GM19351 (cell line): ENCODE data around the gene ITGA6.

ENCODE experiments used
- ATAC-seq: cut with Tn5 transposase; IDR thresholded peaks from one replicate; pipeline ENCODE4 v1.9.1; 2021; ENCODE audit warnings: mild to moderate bottlenecking, moderate library complexity; ENCODE audit not compliant: unreplicated experiment

The ITGA6 gene

DNA sequence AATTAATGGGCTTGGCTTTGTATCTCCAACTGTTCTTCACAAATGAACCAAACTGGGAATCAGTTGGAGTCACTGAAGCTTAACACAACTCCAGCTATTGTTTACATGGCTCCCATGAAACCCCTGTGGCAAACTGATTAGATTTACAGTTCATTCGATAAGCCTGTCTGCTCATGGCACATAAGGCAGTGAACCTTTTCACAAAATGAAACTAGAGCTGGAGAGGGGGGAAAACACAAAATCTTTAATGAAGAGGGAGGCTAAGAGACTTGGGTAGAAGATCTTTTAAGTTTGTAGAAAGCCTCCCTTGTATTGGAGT is 11.6 kb upstream of the ITGA6 start:
- ATAC-seq: no peak

DNA sequence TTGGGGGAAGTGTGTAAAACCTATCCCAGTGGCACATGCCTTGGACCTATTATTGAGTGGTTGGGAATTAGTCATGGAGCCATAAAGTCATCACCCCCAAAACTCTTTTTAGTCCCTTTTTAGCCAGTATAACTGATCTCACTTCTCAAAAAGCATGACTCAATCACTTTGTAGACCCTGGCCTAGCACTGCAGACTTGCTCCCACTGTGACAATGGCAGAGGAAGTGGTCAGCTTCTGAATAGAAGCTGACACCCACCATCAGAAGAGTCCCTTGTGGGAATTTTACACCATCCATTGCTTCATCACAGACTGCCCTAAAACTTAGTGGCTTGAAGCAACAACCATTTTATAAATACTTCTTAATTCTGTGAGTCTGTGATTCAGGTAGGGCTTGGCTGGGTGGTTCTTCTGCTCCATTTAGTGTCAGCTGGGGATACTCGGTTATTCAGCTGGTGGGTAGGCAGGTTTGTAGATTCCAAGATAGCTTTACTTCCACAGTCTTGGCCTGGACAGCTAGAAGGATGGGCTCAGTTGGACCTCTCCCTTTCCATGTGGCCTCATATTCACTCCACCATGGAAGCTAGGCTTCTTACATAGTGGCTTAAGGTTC is 10.8 kb upstream of the ITGA6 start:
- ATAC-seq: no peak

DNA sequence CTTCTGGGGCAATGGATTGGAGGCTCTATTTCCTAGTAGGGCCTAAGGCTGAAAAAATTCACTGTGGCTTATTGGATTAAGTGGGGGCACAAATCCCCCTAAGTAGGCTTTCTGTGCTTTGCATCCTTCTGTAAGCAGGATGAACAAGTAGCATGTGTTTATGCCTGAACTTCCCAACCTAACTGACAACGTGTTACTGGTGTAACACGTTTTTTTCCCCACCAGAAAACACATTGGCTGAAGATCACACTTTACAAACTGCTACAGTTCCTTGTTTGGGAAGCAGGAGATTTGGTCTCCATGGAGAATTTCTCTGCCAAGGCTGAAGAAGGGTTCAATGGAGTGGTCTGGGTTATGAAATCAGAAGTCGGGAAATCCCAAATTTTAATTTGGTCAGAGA is 7.2 kb upstream of the ITGA6 start:
- no peak for ATAC-seq

DNA sequence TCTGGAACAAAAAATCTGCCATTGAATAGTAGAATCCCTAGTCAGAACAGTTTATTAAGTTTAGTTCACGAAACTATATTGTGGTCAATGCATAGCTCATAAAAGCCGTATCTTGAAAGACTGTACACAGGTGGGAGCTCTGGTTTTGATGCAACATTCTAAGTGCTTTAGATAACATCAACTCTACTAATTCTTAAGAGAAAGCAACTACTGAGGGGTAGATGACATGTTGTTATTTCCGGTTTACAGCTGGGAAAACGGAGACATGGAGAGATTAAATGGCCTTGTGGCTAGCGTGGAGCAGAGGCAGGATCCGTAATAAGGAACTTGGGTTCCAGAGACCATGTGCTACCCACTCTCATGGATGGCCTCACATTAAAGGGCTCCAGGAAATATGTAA is 4.2 kb upstream of the ITGA6 start:
- ATAC-seq: no peak

- ATAC-seq: no peak
Observed at GRCh38 chr2:172425336-172425735, 2.0 kb upstream of the ITGA6 start.

GRCh38 chr2:172426635-172427255 is 641 bp upstream of the ITGA6 start:
- ATAC-seq: no peak

GRCh38 chr2:172427990-172428831 is 825 bp downstream of the ITGA6 start:
- ATAC-seq: peak; percentile 20

- ATAC-seq: no peak
Observed at GRCh38 chr2:172428832-172429210, 1.4 kb downstream of the ITGA6 start.

- no peak for ATAC-seq
Observed at GRCh38 chr2:172429301-172429968, 2.0 kb downstream of the ITGA6 start.

- no peak for ATAC-seq
Observed at GRCh38 chr2:172430027-172430426, 2.6 kb downstream of the ITGA6 start.

GRCh38 chr2:172430678-172431077 is 3.3 kb downstream of the ITGA6 start:
- ATAC-seq: no peak

GRCh38 chr2:172431463-172431862 is 4.1 kb downstream of the ITGA6 start:
- ATAC-seq: no peak

DNA sequence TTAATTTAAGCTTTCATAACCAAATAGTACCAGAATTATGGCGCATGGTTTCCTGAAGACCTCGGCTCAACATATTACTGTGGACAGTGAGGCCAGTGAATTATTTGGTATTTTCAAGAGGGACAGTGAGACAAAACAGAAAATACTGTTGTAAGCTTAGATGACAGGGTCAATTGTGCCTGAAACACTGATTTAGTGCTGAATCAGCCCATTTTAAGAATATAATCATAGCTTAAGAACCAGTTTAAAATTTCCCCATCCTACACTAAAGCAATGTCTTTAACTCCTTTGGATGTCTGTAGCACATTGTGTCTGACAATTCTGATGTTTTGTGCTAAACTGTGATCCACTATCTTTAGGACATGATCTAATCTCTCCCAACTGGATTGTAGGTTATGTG is 4.6 kb downstream of the ITGA6 start:
- ATAC-seq: no peak

DNA sequence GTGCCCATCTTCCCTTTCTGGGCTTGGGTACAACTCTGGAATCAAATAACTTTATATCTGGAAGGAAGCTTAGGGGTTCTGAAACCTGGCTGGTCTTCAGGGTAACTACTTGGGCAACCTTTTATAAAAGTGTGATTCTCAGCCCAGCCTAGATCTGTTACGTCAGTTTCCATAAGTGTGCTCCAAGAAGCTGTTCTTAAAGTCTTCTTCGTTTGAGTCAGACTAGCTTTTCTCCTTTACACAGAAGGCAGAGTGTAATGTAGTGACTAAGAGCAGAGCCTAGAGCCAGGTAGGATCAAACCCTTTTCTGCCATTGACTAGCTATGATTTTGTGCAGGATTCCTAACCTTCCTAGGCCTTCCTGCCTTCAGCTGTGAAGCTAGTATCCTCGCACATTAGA is 5.8 kb downstream of the ITGA6 start:
- ATAC-seq: no peak

DNA sequence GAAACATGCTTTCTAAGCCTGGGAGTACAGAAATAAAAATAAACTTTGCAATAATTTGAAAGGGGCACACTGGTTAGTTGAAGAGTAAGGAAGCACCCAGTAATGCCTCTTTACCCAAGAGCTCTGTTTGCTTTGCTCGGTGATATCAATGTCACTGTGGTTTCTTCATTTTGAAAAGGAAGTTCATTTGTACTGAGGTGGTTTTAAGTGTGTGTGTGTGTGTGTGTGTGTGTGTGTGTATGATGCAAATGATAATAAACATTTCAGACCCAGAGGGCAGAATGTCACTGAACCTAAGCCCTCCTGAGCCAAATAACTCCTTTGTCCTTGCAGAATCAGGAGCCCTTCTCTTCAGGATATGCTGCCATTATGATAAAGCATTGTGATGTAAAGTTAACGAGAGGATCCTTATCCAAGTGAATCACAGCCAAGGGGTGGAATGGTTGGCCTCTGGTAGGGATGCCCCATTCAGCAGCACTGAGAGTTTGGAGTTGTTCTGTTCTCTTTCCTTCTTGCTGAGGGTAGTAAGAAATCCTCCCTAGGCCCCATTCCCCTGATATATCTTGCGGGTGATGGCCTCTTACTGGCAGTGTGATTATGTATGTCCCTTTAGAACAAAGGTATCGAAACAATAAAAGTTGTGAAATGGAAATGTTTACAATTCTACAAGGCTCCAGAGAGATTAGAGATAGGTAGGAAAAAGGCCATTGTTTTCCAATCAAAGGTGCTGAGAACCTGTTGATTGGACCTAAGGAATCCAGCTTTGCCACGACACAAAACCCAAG is 7.6 kb downstream of the ITGA6 start:
- ATAC-seq: no peak

- ATAC-seq: no peak
Observed at GRCh38 chr2:172435606-172435911, 8.2 kb downstream of the ITGA6 start.

DNA sequence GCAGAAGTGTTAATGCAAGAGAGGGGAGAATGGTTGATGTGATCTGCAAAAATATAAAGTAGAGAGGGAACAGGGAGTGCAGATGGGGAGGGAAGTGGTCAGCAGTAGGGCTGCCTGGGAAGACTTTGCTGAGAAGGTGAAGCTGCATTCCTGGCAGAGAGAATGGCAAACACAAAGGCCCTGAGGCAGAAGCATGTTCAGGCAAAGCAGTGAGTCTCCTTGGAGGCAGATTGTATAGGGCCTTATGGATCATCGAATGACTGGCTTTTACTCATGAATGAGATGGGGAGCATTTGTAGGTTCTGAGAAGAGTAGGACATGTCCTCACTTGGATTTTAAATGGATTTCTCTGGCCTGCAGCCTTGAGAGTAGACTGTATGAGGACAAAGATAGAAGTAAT is 9.5 kb downstream of the ITGA6 start:
- ATAC-seq: no peak

DNA sequence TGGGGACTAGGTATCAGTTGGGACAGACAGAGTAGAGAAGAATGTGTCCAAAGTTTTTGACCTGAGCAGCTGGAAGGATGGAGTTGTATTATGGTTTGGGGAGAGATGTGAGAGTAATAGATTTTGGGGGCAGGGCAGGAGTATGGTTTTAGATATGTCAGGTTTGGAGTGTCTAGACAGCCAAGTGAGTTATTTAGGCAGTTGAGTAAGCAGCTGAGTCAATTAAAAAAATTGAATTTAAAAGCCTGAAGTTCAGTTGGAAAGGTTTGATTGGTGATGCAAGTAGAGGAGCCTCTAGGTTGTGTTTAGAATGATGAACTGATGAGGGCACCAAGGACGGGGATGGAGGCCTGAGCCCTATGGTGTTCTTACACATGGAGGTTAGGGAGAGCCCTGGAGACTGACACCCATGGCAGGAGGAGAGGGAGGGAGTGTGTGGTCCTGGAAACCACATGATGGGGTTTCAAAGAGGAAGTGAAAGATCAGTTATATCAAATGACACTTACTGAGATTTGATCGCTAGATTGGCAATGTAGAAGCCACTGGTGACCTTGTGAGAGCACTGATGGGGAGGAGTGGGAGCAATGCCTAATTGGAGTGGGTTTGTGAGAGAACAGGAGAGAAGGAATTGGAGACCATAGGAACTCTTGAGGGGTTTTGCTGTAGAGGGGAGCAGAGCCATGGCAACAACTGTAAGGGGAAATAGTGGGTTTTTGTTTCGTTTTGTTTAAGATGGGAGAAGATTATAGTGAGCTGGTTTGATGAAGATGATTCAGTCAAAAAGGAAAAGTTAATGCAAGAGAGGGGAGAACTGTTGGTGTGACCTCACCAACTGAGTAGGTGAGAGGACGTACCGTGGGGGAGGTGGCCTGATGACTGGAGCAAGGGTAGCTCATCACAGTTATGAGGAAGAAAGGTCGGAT is 10.3 kb downstream of the ITGA6 start:
- peak; percentile 65 for ATAC-seq

- ATAC-seq: no peak
Observed at GRCh38 chr2:172438741-172439508, 11.5 kb downstream of the ITGA6 start.

DNA sequence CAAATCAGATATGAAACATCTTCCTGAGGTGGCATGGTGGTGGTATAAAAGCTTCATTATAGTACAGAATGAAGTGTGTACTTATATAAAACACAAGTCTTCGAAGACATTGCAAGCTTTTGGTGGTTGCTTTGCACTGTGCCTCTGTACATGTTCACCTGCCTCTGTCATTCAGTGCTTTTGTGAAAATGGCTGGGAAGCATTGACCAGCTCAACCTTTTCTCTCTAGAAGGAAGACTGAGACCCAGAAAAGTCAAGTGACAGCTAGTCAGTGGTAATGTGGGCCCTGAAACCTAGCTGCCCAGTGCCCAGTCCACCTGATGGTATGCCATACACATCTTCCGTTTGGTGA is 12.1 kb downstream of the ITGA6 start:
- ATAC-seq: no peak
